Ovary (tissue), 9 donors: ENCODE data around the gene AIG1. TPM values are rescaled to one million over a fixed set of nuclear protein-coding genes. Genes with fewer than 3 reads are reported as not detected.
"Not testable (repeated sequence)": the region's sequence is repeated elsewhere in the genome, so short reads cannot be mapped to it uniquely, and the experiment has no call there.

ENCODE experiments used
- DNase-seq, 5 donors: peaks; one replicate each; pipeline ENCODE4 v3.0.0-alpha.2; 2019 to 2020
- H3K27ac ChIP-seq, 2 donors: fragments of 200-600 bp; one replicate each; pipeline versions ENCODE4 v1.5.1 to v1.8.0; 2019 to 2022
- H3K27me3 ChIP-seq: fragments of 200-600 bp; one replicate; pipeline ENCODE4 v1.8.0; 2022
- H3K36me3 ChIP-seq: fragments of 200-600 bp; sonication (generic); one replicate; pipeline ENCODE4 v1.5.1; 2019
- H3K4me1 ChIP-seq: one replicate; pipeline ENCODE4 v1.8.1; 2013; ENCODE audit warnings: mild to moderate bottlenecking, moderate library complexity; ENCODE audit not compliant: insufficient read depth
- H3K4me3 ChIP-seq: fragments of 200-600 bp; sonication (generic); one replicate; pipeline ENCODE4 v1.5.1; 2017
- H3K9me3 ChIP-seq, 2 donors: fragments of 200-600 bp in 1 of 2; sonication (generic) in 1 of 2; one replicate each; pipeline versions ENCODE4 v1.5.1 to v1.8.1; 2013 to 2019; ENCODE audit warnings: mild to moderate bottlenecking in 1 of 2, moderate library complexity in 1 of 2
- EP300 ChIP-seq: sonication (generic); formaldehyde crosslinking; IDR thresholded peaks from one replicate; pipeline ENCODE4 v1.6.1; 2017; ENCODE audit warnings: antibody characterized with exemption
- POLR2A ChIP-seq: fragments of 450-650 bp; IDR thresholded peaks from one replicate; pipeline ENCODE4 v1.6.1; 2017; ENCODE audit warnings: antibody characterized with exemption, mild to moderate bottlenecking, moderate library complexity
- WGBS, 3 donors: extraction: QIAGEN DNeasy Blood & Tissue Kit in 1 of 3; methylation state at CpG; one replicate each; pipeline versions ENCODE4 v1.1.5 to v1.1.7; 2013 to 2017; 5-methylcytosine and 5-hydroxymethylcytosine counted together
- intact Hi-C, 4 donors: fragments of 100-400 bp; cut with DNase I; formaldehyde crosslinking; loops; one replicate each; pipeline versions ENCODE4 v1.11.0 to v1.15.1; 2022 to 2023
- polyA plus RNA-seq, 2 donors: library from polyadenylated mRNA; stranded (reverse); fragments of 200-250 nt in 1 of 2; fragments of 350-450 nt in 1 of 2; fragmentation: Illumina TruSeq in 1 of 2; extraction: RNeasy Lipid Tissue Mini Kit (QIAGEN cat#74804) in 1 of 2; gene quantifications; one replicate each; pipeline ENCODE4 v1.2.3, GENCODE V29; 2013 to 2014
- total RNA-seq, 7 donors: library from RNA; depleted of rRNA in 2 of 7; stranded (reverse); fragments of >200 nt in 2 of 7; fragmentation: NEBNext Ultra II Directional in 3 of 7; extraction: Animal tissue kit (Norgen Biotek cat#: 25700) in 3 of 7; gene quantifications; one replicate each; pipeline versions ENCODE4 v1.1.0 to v1.2.4, GENCODE V29; 2016 to 2023
- TF ChIP-seq, protein P1 (sequence below), 3 donors: fragments of 450-650 bp in 2 of 3; fragments of 200-600 bp in 1 of 3; IDR thresholded peaks; one replicate each; pipeline versions ENCODE4 v1.5.1 to v1.8.0; 2016 to 2022; ENCODE audit warnings: antibody characterized with exemption in 3 of 3, mild to moderate bottlenecking in 1 of 3
- donor health status: DM: no; HTN: no; CAD: no; lungs with moderate emphysema.
- donor health status: DM: no; HTN: no; CAD: no.
- donor health status: Bipolar disorder and iron deficiency.
- donor health status: DM: yes; HTN: yes; CAD: no.
- donor health status: DM: no; HTN: no; CAD: no.
- donor health status: DM: yes; HTN: yes; CAD: no.

Gene AIG1
- total and polyA plus RNA-seq, 9 donors, result 27.8 to 91.0 (median 37.3) TPM

DNA sequence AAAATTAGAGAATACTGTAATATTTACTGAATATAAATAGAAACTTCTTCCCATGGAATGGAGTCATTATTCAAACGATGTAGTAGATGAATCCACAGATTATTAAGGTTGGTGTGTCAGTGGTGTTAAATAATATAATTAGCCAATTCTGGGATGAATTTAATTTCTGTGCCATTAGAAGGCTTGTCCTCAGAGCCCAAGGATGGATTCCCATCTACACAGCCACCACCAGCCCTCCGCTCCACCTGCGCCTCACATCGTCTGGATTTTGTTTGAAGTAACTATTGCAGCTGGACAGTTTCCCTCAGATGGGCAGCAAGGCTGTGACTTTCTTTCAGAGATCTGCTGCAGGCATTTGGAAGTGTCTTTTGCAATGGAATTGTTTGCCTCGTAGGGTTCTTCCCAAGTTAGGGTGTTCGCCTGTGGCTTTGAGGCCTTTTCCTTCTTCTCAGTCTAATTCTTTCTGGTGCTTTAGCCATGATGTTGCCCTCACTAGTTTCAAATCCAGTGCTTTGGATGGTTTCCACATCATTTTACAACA lies 104.7 kb downstream of the AIG1 start:
- no peaks in the 10 kb centered on the region for H3K36me3 ChIP-seq
- DNase-seq, result no peak
- H3K4me1 ChIP-seq, result peaks cover 1% of the 10 kb centered on the region
- WGBS, 3 donors, result 92 to 95% (median 94%) methylated on average over 6 of the region's 6 CpGs
- no peak for TF ChIP-seq POLR2A
- TF ChIP-seq, protein P1, sequence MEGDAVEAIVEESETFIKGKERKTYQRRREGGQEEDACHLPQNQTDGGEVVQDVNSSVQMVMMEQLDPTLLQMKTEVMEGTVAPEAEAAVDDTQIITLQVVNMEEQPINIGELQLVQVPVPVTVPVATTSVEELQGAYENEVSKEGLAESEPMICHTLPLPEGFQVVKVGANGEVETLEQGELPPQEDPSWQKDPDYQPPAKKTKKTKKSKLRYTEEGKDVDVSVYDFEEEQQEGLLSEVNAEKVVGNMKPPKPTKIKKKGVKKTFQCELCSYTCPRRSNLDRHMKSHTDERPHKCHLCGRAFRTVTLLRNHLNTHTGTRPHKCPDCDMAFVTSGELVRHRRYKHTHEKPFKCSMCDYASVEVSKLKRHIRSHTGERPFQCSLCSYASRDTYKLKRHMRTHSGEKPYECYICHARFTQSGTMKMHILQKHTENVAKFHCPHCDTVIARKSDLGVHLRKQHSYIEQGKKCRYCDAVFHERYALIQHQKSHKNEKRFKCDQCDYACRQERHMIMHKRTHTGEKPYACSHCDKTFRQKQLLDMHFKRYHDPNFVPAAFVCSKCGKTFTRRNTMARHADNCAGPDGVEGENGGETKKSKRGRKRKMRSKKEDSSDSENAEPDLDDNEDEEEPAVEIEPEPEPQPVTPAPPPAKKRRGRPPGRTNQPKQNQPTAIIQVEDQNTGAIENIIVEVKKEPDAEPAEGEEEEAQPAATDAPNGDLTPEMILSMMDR (IDR thresholded peaks at IDR 0.05), result no peak
- TF ChIP-seq EP300, result no peak
- intact Hi-C loops, result no loop called here
- no peaks in the 10 kb centered on the region for H3K27me3 ChIP-seq
- H3K27ac ChIP-seq, result no peak overlapping the region
- no peak overlapping the region for H3K4me3 ChIP-seq
- no peaks in the 10 kb centered on the region for H3K9me3 ChIP-seq

DNA sequence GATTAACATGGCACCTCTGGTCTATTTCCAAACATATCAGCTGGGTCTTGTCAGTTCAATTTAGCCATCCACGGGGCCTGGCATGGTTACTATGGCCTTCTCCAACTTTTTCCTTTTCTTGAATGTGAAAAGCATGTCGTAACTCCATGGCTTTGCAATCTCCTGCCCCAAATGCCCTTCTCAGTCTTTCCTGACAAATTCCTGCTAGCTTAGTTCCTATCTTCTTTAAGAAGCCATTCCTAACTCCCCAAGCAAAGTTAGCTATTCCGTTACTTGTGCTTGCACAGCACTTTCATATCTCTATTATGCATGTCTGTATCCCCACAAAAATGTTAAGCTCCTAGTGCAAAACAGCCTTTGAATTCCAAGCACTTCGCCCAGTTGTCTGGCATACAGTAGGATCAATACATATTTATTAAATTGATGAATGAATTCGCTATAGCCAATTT lies 105.6 kb downstream of the AIG1 start:
- intact Hi-C loops, result no loop called here
- H3K4me1 ChIP-seq, result peaks cover 1% of the 10 kb centered on the region
- no peaks in the 10 kb centered on the region for H3K36me3 ChIP-seq
- H3K27me3 ChIP-seq, result no peaks in the 10 kb centered on the region
- H3K4me3 ChIP-seq, result no peak overlapping the region
- TF ChIP-seq EP300, result no peak
- TF ChIP-seq, protein P1 (IDR thresholded peaks at IDR 0.05), result no peak
- TF ChIP-seq POLR2A, result no peak
- DNase-seq, result no peak
- H3K27ac ChIP-seq, result peak overlapping the region in 1 of 2 donors; percentile 35
- WGBS, 3 donors, result 43 to 67% (median 55%) methylated on average over 5 of the region's 5 CpGs
- H3K9me3 ChIP-seq, result no peaks in the 10 kb centered on the region

DNA sequence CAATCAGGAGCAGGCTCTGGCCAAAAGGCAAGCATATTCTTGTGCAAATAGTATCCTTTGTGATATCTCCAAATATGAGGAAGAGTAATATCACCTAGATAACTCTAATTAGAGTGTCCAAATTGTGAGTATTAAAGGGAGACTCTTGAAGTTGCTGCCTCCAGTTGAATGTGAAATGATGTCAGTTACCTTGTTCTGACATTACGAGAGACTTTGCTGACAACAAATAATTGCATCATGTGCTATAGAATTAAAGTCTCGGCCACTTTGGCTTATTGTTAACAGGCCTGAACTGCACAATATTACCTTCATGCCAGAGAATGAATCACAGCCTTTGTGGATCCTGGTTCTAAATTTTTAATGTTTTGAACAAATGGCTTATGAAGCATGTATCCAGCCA lies 106.5 kb downstream of the AIG1 start:
- Histone ChIP-seq H3K4me3 (no peak overlapping the region), H3K9me3 (no peaks in the 10 kb centered on the region), H3K36me3 (no peaks in the 10 kb centered on the region), H3K4me1 (peaks cover 1% of the 10 kb centered on the region), H3K27me3 (no peaks in the 10 kb centered on the region), H3K27ac (no peak overlapping the region)
- no peak for DNase-seq
- intact Hi-C loops, result no loop called here
- 49 to 97% (median 94%) methylated on average over 2 of the region's 2 CpGs for WGBS, 3 donors
- TF ChIP-seq POLR2A, result no peak
- TF ChIP-seq, protein P1 (IDR thresholded peaks at IDR 0.05), result no peak
- TF ChIP-seq EP300, result no peak

DNA sequence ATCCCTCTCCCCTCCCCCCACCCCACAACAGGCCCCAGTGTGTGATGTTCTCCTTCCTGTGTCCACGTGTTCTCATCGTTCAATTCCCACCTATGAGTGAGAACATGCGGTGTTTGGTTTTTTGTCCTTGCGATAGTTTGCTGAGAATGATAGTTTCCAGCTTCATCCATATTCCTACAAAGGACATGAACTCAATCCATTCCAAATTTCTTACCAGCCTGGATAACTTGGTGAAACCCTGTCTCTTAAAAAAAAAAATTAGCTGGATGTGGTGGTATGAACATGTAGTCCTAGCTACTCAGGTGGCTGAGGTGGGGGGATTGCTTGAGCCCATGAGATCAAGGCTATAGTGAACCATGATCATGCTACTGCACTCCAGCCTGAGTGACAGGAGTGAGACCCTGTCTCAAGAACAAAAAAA lies 107.7 kb downstream of the AIG1 start:
- H3K36me3 ChIP-seq, H3K4me3 ChIP-seq, DNase-seq, H3K4me1 ChIP-seq, H3K27me3 ChIP-seq, intact Hi-C loops, H3K9me3 ChIP-seq, H3K27ac ChIP-seq: not testable (repeated sequence)
- 93 to 96% (median 95%) methylated on average over 4 of the region's 4 CpGs for WGBS, 3 donors

DNA sequence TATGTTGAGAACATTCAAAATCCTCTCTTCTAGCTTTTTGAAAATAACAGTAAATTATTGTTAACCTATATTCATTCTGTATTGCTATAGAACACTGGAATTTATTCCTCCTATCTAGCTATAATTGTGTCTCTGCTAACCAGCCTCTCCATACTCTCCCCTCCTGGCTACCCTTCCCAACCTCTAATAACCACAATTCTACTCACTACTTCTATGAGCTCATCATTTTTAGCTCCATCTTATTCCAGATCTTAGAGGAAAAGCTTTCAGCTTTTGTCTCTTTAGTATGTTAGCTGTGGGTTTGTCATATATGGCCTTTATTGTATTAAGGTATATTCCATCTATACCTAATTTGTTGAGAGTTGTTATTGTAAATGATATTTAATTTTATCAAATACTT lies 108.8 kb downstream of the AIG1 start:
- no peaks in the 10 kb centered on the region for H3K9me3 ChIP-seq
- H3K36me3 ChIP-seq, result no peaks in the 10 kb centered on the region
- TF ChIP-seq, protein P1 (IDR thresholded peaks at IDR 0.05), result no peak
- no peak for TF ChIP-seq EP300
- no peak for TF ChIP-seq POLR2A
- no peak for DNase-seq
- intact Hi-C loops, result no loop called here
- no peak overlapping the region for H3K27ac ChIP-seq
- no peaks in the 10 kb centered on the region for H3K27me3 ChIP-seq
- H3K4me1 ChIP-seq, result peaks cover 1% of the 10 kb centered on the region
- H3K4me3 ChIP-seq, result no peak overlapping the region
